ENCODE measurements around the gene NIPAL3. TPM values are rescaled to one million over a fixed set of nuclear protein-coding genes. Genes with fewer than 3 reads are reported as not detected.

The NIPAL3 gene
- total and polyA plus RNA-seq, 2 donors from 2014 or later = 13.5 to 46.4 TPM

DNA sequence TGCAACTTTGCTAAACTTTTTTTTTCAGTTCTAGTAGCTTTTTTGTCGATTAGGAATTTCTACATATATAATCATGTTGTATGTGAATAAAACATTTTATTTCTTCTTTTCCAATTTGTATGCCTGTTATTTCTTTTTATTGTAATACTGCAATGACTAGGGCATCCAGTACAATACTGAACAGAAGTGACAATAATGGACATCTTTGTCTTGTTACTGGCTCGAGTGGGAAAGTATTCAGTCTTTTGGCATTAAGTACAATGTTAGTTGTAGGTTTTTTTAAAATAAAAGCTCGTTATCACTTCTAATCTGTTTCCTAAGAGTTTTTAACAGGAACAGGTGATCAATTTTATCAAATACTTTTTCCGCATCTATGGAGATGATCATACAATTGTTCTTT, 11.8 kb upstream of the NIPAL3 start:
- FAIRE-seq (no peak), DNase-seq (no peak)
- H3K4me3 ChIP-seq (ENCODE audit: low read length in 3 of 3) = no peak overlapping the region
- H3K27me3 ChIP-seq (ENCODE audit: control insufficient read depth, insufficient read depth, low read length) = no peaks in the 10 kb centered on the region
- no peaks in the 10 kb centered on the region for H3K9me3 ChIP-seq (ENCODE audit: control insufficient read depth in 2 of 3, insufficient read depth in 1 of 3, low read length in 3 of 3)
- H3K9ac ChIP-seq (ENCODE audit: low read length in 3 of 3) = no peak overlapping the region
- no peaks in the 10 kb centered on the region for H3K4me1 ChIP-seq (ENCODE audit: control insufficient read depth in 2 of 3, insufficient read depth in 2 of 3, low read depth in 1 of 3, low read length in 3 of 3)
- H3K27ac ChIP-seq (ENCODE audit: low read depth in 2 of 2, low read length in 2 of 2) = no peak overlapping the region
- TF ChIP-seq, protein P1, sequence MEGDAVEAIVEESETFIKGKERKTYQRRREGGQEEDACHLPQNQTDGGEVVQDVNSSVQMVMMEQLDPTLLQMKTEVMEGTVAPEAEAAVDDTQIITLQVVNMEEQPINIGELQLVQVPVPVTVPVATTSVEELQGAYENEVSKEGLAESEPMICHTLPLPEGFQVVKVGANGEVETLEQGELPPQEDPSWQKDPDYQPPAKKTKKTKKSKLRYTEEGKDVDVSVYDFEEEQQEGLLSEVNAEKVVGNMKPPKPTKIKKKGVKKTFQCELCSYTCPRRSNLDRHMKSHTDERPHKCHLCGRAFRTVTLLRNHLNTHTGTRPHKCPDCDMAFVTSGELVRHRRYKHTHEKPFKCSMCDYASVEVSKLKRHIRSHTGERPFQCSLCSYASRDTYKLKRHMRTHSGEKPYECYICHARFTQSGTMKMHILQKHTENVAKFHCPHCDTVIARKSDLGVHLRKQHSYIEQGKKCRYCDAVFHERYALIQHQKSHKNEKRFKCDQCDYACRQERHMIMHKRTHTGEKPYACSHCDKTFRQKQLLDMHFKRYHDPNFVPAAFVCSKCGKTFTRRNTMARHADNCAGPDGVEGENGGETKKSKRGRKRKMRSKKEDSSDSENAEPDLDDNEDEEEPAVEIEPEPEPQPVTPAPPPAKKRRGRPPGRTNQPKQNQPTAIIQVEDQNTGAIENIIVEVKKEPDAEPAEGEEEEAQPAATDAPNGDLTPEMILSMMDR (IDR thresholded peaks at IDR 0.05; ENCODE audit: borderline replicate concordance, extremely low read depth, insufficient read depth) = no peak
- H3K36me3 ChIP-seq (ENCODE audit: control insufficient read depth in 2 of 3, insufficient read depth in 3 of 3, low read length in 3 of 3) = peaks cover 0 to 2% (median 0%) of the 10 kb centered on the region in 3 donors
- intact Hi-C loops (cut with DNase I) = no loop called here

DNA sequence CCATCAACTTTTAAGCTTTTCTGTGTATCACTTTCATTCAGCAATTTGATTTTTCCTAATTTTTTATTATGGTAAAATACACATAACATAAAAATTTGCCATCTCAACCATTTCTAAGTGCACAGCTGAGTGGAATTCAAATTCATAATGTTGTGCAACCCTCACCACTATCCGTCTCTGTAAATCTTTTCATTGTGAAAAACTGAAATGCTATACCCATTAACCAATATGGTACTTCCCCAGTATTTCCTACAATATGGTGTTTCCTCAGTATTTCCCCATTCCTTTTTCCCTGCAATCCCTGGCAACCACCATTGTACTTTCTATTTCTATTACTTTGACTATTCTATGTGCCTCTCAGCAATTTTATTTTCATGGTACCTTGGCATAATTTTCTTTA, 8.8 kb upstream of the NIPAL3 start:
- no peak overlapping the region for H3K9ac ChIP-seq (ENCODE audit: low read length in 3 of 3)
- H3K4me3 ChIP-seq (ENCODE audit: low read length in 3 of 3) = no peak overlapping the region
- TF ChIP-seq, protein P1 (IDR thresholded peaks at IDR 0.05; ENCODE audit: borderline replicate concordance, extremely low read depth, insufficient read depth) = no peak
- no peak for DNase-seq
- intact Hi-C loops (cut with DNase I) = no loop called here
- no peaks in the 10 kb centered on the region for H3K27me3 ChIP-seq (ENCODE audit: control insufficient read depth, insufficient read depth, low read length)
- H3K36me3 ChIP-seq (ENCODE audit: control insufficient read depth in 2 of 3, insufficient read depth in 3 of 3, low read length in 3 of 3) = no peaks in the 10 kb centered on the region
- no peaks in the 10 kb centered on the region for H3K4me1 ChIP-seq (ENCODE audit: control insufficient read depth in 2 of 3, insufficient read depth in 2 of 3, low read depth in 1 of 3, low read length in 3 of 3)
- no peak for FAIRE-seq
- H3K27ac ChIP-seq (ENCODE audit: low read depth in 2 of 2, low read length in 2 of 2) = no peak overlapping the region
- no peaks in the 10 kb centered on the region for H3K9me3 ChIP-seq (ENCODE audit: control insufficient read depth in 2 of 3, insufficient read depth in 1 of 3, low read length in 3 of 3)

DNA sequence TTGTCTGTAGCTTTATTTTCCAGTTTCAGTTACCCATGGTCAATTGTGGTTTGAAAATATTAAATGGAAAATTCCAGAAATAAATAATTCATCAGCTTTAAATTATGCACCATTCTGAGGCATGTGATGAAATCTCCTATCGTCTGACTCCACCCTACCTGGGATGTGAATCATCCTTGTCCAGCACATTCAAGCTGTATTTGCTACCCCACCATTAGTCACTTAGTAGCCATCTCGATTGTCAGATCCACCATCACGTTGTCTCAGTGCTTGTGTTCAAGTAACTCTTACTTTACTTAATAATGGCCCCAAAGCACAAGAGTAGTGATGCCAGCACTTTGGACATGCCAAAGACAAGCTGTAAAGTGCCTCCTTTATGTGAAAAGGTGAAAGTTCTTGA, 6.1 kb upstream of the NIPAL3 start:
- Histone ChIP-seq H3K9ac (ENCODE audit: low read length in 3 of 3) (no peak overlapping the region), H3K36me3 (ENCODE audit: control insufficient read depth in 2 of 3, insufficient read depth in 3 of 3, low read length in 3 of 3) (no peaks in the 10 kb centered on the region), H3K27ac (ENCODE audit: low read depth in 2 of 2, low read length in 2 of 2) (no peak overlapping the region), H3K27me3 (ENCODE audit: control insufficient read depth, insufficient read depth, low read length) (no peaks in the 10 kb centered on the region), H3K4me1 (ENCODE audit: control insufficient read depth in 2 of 3, insufficient read depth in 2 of 3, low read depth in 1 of 3, low read length in 3 of 3) (peaks cover 0 to 2% (median 0%) of the 10 kb centered on the region in 3 donors), H3K9me3 (ENCODE audit: control insufficient read depth in 2 of 3, insufficient read depth in 1 of 3, low read length in 3 of 3) (no peaks in the 10 kb centered on the region), H3K4me3 (ENCODE audit: low read length in 3 of 3) (no peak overlapping the region)
- no peak for DNase-seq
- TF ChIP-seq, protein P1 (IDR thresholded peaks at IDR 0.05; ENCODE audit: borderline replicate concordance, extremely low read depth, insufficient read depth) = no peak
- intact Hi-C loops (cut with DNase I) = no loop called here
- FAIRE-seq = no peak

DNA sequence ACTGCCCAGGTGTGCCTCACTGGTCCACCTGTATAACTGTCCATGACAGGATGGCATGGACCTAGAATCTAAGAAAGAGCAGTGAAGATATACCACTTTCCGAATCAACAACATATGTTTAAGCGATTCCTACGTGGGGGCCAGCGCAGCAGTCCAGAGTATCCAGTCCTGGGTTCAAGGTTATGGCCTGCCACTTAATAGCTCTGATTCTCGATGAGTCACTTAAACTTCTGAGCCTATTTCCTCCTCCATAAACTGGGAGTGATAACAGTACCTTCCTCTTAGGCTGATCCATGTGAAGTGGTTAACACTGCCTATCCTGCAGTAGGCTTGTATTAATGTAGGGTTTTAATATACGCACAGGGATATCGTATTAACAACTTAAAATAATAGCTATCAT, 4.9 kb upstream of the NIPAL3 start:
- Histone ChIP-seq H3K9ac (ENCODE audit: low read length in 3 of 3) (no peak overlapping the region), H3K27me3 (ENCODE audit: control insufficient read depth, insufficient read depth, low read length) (no peaks in the 10 kb centered on the region), H3K4me1 (ENCODE audit: control insufficient read depth in 2 of 3, insufficient read depth in 2 of 3, low read depth in 1 of 3, low read length in 3 of 3) (peaks cover 0 to 2% (median 0%) of the 10 kb centered on the region in 3 donors), H3K27ac (ENCODE audit: low read depth in 2 of 2, low read length in 2 of 2) (no peak overlapping the region), H3K36me3 (ENCODE audit: control insufficient read depth in 2 of 3, insufficient read depth in 3 of 3, low read length in 3 of 3) (no peaks in the 10 kb centered on the region), H3K9me3 (ENCODE audit: control insufficient read depth in 2 of 3, insufficient read depth in 1 of 3, low read length in 3 of 3) (no peaks in the 10 kb centered on the region), H3K4me3 (ENCODE audit: low read length in 3 of 3) (no peak overlapping the region)
- intact Hi-C loops (cut with DNase I) = no loop called here
- TF ChIP-seq, protein P1 (IDR thresholded peaks at IDR 0.05; ENCODE audit: borderline replicate concordance, extremely low read depth, insufficient read depth) = no peak
- DNase-seq (no peak), FAIRE-seq (no peak)
